HepG2 (cell line): ENCODE data around the gene PRDM10. TPM values are rescaled to one million over a fixed set of nuclear protein-coding genes. Genes with fewer than 3 reads are reported as not detected.

Source experiments
- ATF7-NPFF ChIP-seq: sonication (generic); formaldehyde crosslinking; IDR thresholded peaks from 2 replicates; pipeline ENCODE4 v1.8.1; 2023; ENCODE audit warnings: mild to moderate bottlenecking, low read depth, missing genetic modification reagents, moderate library complexity
- BCL3 ChIP-seq: sonication (generic); formaldehyde crosslinking; IDR thresholded peaks from 2 replicates; pipeline ENCODE4 v1.5.1; 2020; ENCODE audit warnings: mild to moderate bottlenecking, missing genetic modification reagents, moderate library complexity
- KLF11 ChIP-seq: IDR thresholded peaks from 2 replicates; pipeline ENCODE4 v1.6.1; 2016; ENCODE audit warnings: missing compliant biosample characterization
- MAX ChIP-seq: IDR thresholded peaks from 2 replicates; pipeline ENCODE4 v1.6.1; 2012; ENCODE audit warnings: inconsistent platforms
- POLR2AphosphoS5 ChIP-seq: IDR thresholded peaks from 2 replicates; pipeline ENCODE4 v1.6.1; 2012; ENCODE audit warnings: low read depth, low read length
- PRMT3 ChIP-seq: sonication (generic); formaldehyde crosslinking; IDR thresholded peaks from 2 replicates; pipeline ENCODE4 v1.8.1; 2022; ENCODE audit warnings: low read depth, mild to moderate bottlenecking, moderate library complexity, missing genetic modification reagents, borderline replicate concordance
- SALL2 ChIP-seq: sonication (generic); formaldehyde crosslinking; IDR thresholded peaks from 2 replicates; pipeline ENCODE4 v1.8.1; 2023; ENCODE audit warnings: mild to moderate bottlenecking, missing genetic modification reagents, inconsistent platforms
- SSRP1 ChIP-seq: IDR thresholded peaks from 2 replicates; pipeline ENCODE4 v1.6.1; 2016; ENCODE audit warnings: control low read depth
- ZBTB40 ChIP-seq, 2 experiments: fragments of 450-650 bp in 1 of 2; sonication (generic) in 1 of 2; formaldehyde crosslinking in 1 of 2; IDR thresholded peaks; 2 replicates each; pipeline versions ENCODE4 v1.6.1 to v1.8.0; 2016 to 2022; ENCODE audit warnings: antibody characterized with exemption in 1 of 2, mild to moderate bottlenecking in 1 of 2, missing genetic modification reagents in 1 of 2
- ZBTB46 ChIP-seq: sonication (generic); formaldehyde crosslinking; IDR thresholded peaks from 2 replicates; pipeline ENCODE4 v1.4.0; 2020; ENCODE audit warnings: mild to moderate bottlenecking, missing genetic modification reagents, borderline replicate concordance
- ZFY ChIP-seq: sonication (generic); formaldehyde crosslinking; IDR thresholded peaks from 2 replicates; pipeline ENCODE4 v1.4.0; 2020; ENCODE audit warnings: missing genetic modification reagents
- ZIK1 ChIP-seq: sonication (generic); formaldehyde crosslinking; IDR thresholded peaks from 2 replicates; pipeline ENCODE4 v1.5.0; 2020; ENCODE audit warnings: mild to moderate bottlenecking, low read depth, missing genetic modification reagents, borderline replicate concordance
- ZNF550 ChIP-seq: sonication (generic); formaldehyde crosslinking; IDR thresholded peaks from 2 replicates; pipeline ENCODE4 v1.4.0; 2020; ENCODE audit warnings: mild to moderate bottlenecking, missing genetic modification reagents, borderline replicate concordance
- ZNF563 ChIP-seq: sonication (generic); formaldehyde crosslinking; IDR thresholded peaks from 2 replicates; pipeline ENCODE4 v1.8.0; 2022; ENCODE audit warnings: mild to moderate bottlenecking, moderate library complexity, missing genetic modification reagents
- ZNF777 ChIP-seq: sonication (generic); formaldehyde crosslinking; IDR thresholded peaks from 2 replicates; pipeline ENCODE4 v1.4.0; 2020; ENCODE audit warnings: missing genetic modification reagents
- ZZZ3 ChIP-seq: sonication (generic); formaldehyde crosslinking; IDR thresholded peaks from 2 replicates; pipeline ENCODE4 v1.4.0; 2020; ENCODE audit warnings: missing genetic modification reagents, mild to moderate bottlenecking, borderline replicate concordance
- polyA plus RNA-seq, 8 experiments: library from polyadenylated mRNA; depleted of rRNA in 3 of 8; stranded (reverse) in 7 of 8; unstranded in 1 of 8; fragments of >200 nt; fragmentation: Illumina TruSeq in 4 of 8; extraction: Trizol in 4 of 8; gene quantifications; 2 replicates each; pipeline versions ENCODE4 v1.2.1 to v1.2.3, GENCODE V29; 2011 to 2016; ENCODE audit warnings: low read depth in 4 of 8, missing spikeins in 1 of 8, mixed read lengths in 1 of 8; ENCODE audit not compliant: insufficient read depth in 1 of 8
- total RNA-seq, 5 experiments: library from RNA; depleted of rRNA; stranded (reverse); fragments of >200 nt; fragmentation: Illumina TruSeq; extraction: Trizol; gene quantifications; 2 replicates each; pipeline ENCODE4 v1.2.3, GENCODE V29; 2016; ENCODE audit warnings: low read depth in 1 of 5

PRDM10 gene
- total and polyA plus RNA-seq, 2 of the 13 experiments (the other 11 are each of a cell fraction or from before 2014, with no cell fraction given) = 5.7 to 5.8 TPM

GRCh38 chr11:130001461-130002351 lies 929 bp downstream of the PRDM10 start (continued):
- 0 out of 2 replicates have a peak, but pooled peaks have one; percentile 39 for TF ChIP-seq BCL3 (CRISPR knock-in tag)
- TF ChIP-seq ZNF563 = peak; percentile 67; the same call in 1 of the 2 replicates
- no peak for TF ChIP-seq ZZZ3 (CRISPR knock-in tag)
- peak; percentile 77 for TF ChIP-seq ZFY (CRISPR knock-in tag)
- TF ChIP-seq PRMT3 (CRISPR knock-in tag) = peak; percentile 85; the same call in 1 of the 2 replicates
- peak; percentile 68 for TF ChIP-seq ZNF777 (CRISPR knock-in tag)
- TF ChIP-seq MAX = 0 out of 2 replicates have a peak, but pooled peaks have one; percentile 45
- no peak for TF ChIP-seq ZBTB46 (CRISPR knock-in tag)
- TF ChIP-seq POLR2AphosphoS5 = no peak
- no peak for TF ChIP-seq ZNF550 (CRISPR knock-in tag)
- TF ChIP-seq SALL2 (CRISPR knock-in tag) = peak; percentile 61; the same call in 1 of the 2 replicates
- no peak for TF ChIP-seq ZBTB40 (IDR thresholded peaks at IDR 0.05)
- peak; percentile 23; the same call in 1 of the 2 replicates for TF ChIP-seq ZBTB40 (CRISPR knock-in tag; IDR thresholded peaks at IDR 0.05)
- no peak for TF ChIP-seq KLF11
- TF ChIP-seq ZIK1 = no peak
- TF ChIP-seq ATF7-NPFF (CRISPR knock-in tag) = peak; percentile 39; the same call in 1 of the 2 replicates
- TF ChIP-seq SSRP1 (CRISPR knock-in tag) = peak; percentile 60; the same call in 1 of the 2 replicates
